HepG2 (cell line): ENCODE data around the gene CHST3. TPM values are rescaled to one million over a fixed set of nuclear protein-coding genes. Genes with fewer than 3 reads are reported as not detected.
A peak's percentile ranks its signal among the peaks of the same experiment; 100 is the strongest.
"Not testable (repeated sequence)": the region's sequence is repeated elsewhere in the genome, so short reads cannot be mapped to it uniquely, and the experiment has no call there.

Source experiments
- ATAC-seq: fragments of 200-7000 bp; cut with Tn5 transposase; 3 replicates; pipeline ENCODE4 v1.9.1; 2020; ENCODE audit warnings: mild to moderate bottlenecking, moderate library complexity
- BruUV-seq: library from RNA; stranded (reverse); fragments of 400-500 nt; replicated peaks from 2 replicates; lab custom pipeline; 2021; lab: Mats Ljungman, UMichigan
- CTCF ChIA-PET: fragments of 300-600 bp; formaldehyde crosslinking; extraction: SDS; loops from one replicate; lab custom pipeline; 2021; ENCODE audit warnings: low total read pairs, inconsistent platforms, low intra/inter-chr PET ratio; lab: Yijun Ruan, JAX
- POLR2A ChIA-PET: fragments of 350-600 bp; sonication (Branson Sonifier 250); formaldehyde crosslinking; loops from one replicate; lab custom pipeline; 2020; ENCODE audit warnings: antibody characterized with exemption, inconsistent platforms; lab: Yijun Ruan, JAX
- DNase-seq: peaks from one replicate; pipeline ENCODE4 v3.0.0-alpha.2; 2015; ENCODE audit warnings: low spot score
- FAIRE-seq: peaks from 3 replicates; lab custom pipeline; 2011; peaks lifted over from hg19 to GRCh38; lab: Jason Lieb, UNC
- H2AFZ ChIP-seq: one replicate; pipeline ENCODE4 v1.6.1; 2011; ENCODE audit warnings: low read length, inconsistent platforms
- H3K27ac ChIP-seq: fragments of 300-600 bp; 3 replicates; pipeline ENCODE4 v1.8.0; 2011; ENCODE audit warnings: mixed run types, mild to moderate bottlenecking, mixed read lengths, low read length, inconsistent platforms; ENCODE audit not compliant: insufficient read depth; ENCODE audit errors: extremely low read length
- H3K27me3 ChIP-seq, 2 experiments: fragments of 200-600 bp in 1 of 2; 2 replicates in 1 of 2; 3 replicates in 1 of 2; pipeline versions ENCODE4 v1.6.0 to v1.8.0; 2011; ENCODE audit warnings: low read length in 2 of 2, mild to moderate bottlenecking in 2 of 2, moderate library complexity in 2 of 2, inconsistent platforms in 1 of 2; ENCODE audit not compliant: insufficient read depth in 2 of 2, control insufficient read depth in 1 of 2
- H3K36me3 ChIP-seq, 2 experiments: fragments of 200-600 bp in 1 of 2; replicated peaks in 1 of 2; 2 replicates in 1 of 2; 3 replicates in 1 of 2; pipeline versions ENCODE4 v1.5.1 to v1.8.0; 2011; ENCODE audit warnings: low read length in 2 of 2, inconsistent platforms in 1 of 2; ENCODE audit not compliant: insufficient read depth in 2 of 2, control insufficient read depth in 1 of 2
- H3K4me1 ChIP-seq: 2 replicates; pipeline ENCODE4 v1.5.1; 2012; ENCODE audit warnings: low read length, inconsistent platforms; ENCODE audit not compliant: insufficient read depth
- H3K4me2 ChIP-seq: 2 replicates; pipeline ENCODE4 v1.6.0; 2011; ENCODE audit warnings: low read depth, low read length, inconsistent platforms
- H3K4me3 ChIP-seq, 3 experiments: fragments of 200-600 bp in 1 of 3; sonication (generic), shearing (Covaris generic) in 1 of 3; replicated peaks in 1 of 3; 2 replicates each; pipeline ENCODE4 v1.5.1; 2011 to 2016; ENCODE audit warnings: low read length in 3 of 3, inconsistent platforms in 2 of 3, low read depth in 2 of 3, mild to moderate bottlenecking in 2 of 3, control low read depth in 1 of 3, mixed read lengths in 1 of 3; ENCODE audit not compliant: insufficient read depth in 1 of 3
- H3K79me2 ChIP-seq: one replicate; pipeline ENCODE4 v1.6.1; 2011; ENCODE audit warnings: low read length, inconsistent platforms; ENCODE audit not compliant: insufficient read depth
- H3K9ac ChIP-seq: 2 replicates; pipeline ENCODE4 v1.6.0; 2011; ENCODE audit warnings: mild to moderate bottlenecking, low read depth, low read length, inconsistent platforms; ENCODE audit not compliant: insufficient read depth
- H3K9me3 ChIP-seq: 2 replicates; pipeline ENCODE4 v1.5.1; 2012; ENCODE audit warnings: mild to moderate bottlenecking, low read length
- H4K20me1 ChIP-seq: 2 replicates; pipeline ENCODE4 v1.6.0; 2011; ENCODE audit warnings: inconsistent platforms, mild to moderate bottlenecking, low read length, moderate library complexity; ENCODE audit not compliant: insufficient read depth
- HMG20A ChIP-seq: IDR thresholded peaks from 2 replicates; pipeline ENCODE4 v1.6.1; 2016; ENCODE audit warnings: borderline replicate concordance
- MNT ChIP-seq: fragments of 450-650 bp; IDR thresholded peaks from 2 replicates; pipeline ENCODE4 v1.6.1; 2016
- WGBS: methylation state at CpG from one replicate; pipeline ENCODE4 v1.1.6; 2017; ENCODE audit warnings: low lambda C conversion rate; 5-methylcytosine and 5-hydroxymethylcytosine counted together
- in situ Hi-C: cut with HindIII; loops from 2 replicates; pipeline ENCODE4 v1.10.0; 2017; ENCODE audit warnings: low pct_unique_long_range_greater_than_20kb; ENCODE audit not compliant: extremely low pct_ligation_motif_present
- intact Hi-C: fragments of 100-400 bp; cut with micrococcal nuclease; formaldehyde crosslinking; loops from one replicate; pipeline ENCODE4 v1.10.0; 2022; ENCODE audit not compliant: unreplicated experiment
- polyA plus RNA-seq, 8 experiments: library from polyadenylated mRNA; depleted of rRNA in 3 of 8; stranded (reverse) in 7 of 8; unstranded in 1 of 8; fragments of >200 nt; fragmentation: Illumina TruSeq in 4 of 8; extraction: Trizol in 4 of 8; gene quantifications; 2 replicates each; pipeline versions ENCODE4 v1.2.1 to v1.2.3, GENCODE V29; 2011 to 2016; ENCODE audit warnings: low read depth in 4 of 8, missing spikeins in 1 of 8, mixed read lengths in 1 of 8; ENCODE audit not compliant: insufficient read depth in 1 of 8
- total RNA-seq, 5 experiments: library from RNA; depleted of rRNA; stranded (reverse); fragments of >200 nt; fragmentation: Illumina TruSeq; extraction: Trizol; gene quantifications; 2 replicates each; pipeline ENCODE4 v1.2.3, GENCODE V29; 2016; ENCODE audit warnings: low read depth in 1 of 5
- TF ChIP-seq, protein P1 (sequence below): sonication (generic); formaldehyde crosslinking; IDR thresholded peaks from 2 replicates; pipeline ENCODE4 v1.4.0; 2020; ENCODE audit warnings: missing genetic modification reagents, borderline replicate concordance
- TF ChIP-seq, protein P2 (sequence below): IDR thresholded peaks from 2 replicates; pipeline ENCODE4 v1.6.1; 2012; ENCODE audit warnings: inconsistent platforms

The CHST3 gene
- total and polyA plus RNA-seq, 2 of the 13 experiments (the other 11 are each of a cell fraction or from before 2014, with no cell fraction given): 7.2 to 18.7 TPM

- TF ChIP-seq, protein P1, sequence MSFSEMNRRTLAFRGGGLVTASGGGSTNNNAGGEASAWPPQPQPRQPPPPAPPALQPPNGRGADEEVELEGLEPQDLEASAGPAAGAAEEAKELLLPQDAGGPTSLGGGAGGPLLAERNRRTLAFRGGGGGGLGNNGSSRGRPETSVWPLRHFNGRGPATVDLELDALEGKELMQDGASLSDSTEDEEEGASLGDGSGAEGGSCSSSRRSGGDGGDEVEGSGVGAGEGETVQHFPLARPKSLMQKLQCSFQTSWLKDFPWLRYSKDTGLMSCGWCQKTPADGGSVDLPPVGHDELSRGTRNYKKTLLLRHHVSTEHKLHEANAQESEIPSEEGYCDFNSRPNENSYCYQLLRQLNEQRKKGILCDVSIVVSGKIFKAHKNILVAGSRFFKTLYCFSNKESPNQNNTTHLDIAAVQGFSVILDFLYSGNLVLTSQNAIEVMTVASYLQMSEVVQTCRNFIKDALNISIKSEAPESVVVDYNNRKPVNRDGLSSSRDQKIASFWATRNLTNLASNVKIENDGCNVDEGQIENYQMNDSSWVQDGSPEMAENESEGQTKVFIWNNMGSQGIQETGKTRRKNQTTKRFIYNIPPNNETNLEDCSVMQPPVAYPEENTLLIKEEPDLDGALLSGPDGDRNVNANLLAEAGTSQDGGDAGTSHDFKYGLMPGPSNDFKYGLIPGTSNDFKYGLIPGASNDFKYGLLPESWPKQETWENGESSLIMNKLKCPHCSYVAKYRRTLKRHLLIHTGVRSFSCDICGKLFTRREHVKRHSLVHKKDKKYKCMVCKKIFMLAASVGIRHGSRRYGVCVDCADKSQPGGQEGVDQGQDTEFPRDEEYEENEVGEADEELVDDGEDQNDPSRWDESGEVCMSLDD (CRISPR knock-in tag): no peak
- TF ChIP-seq, protein P2, sequence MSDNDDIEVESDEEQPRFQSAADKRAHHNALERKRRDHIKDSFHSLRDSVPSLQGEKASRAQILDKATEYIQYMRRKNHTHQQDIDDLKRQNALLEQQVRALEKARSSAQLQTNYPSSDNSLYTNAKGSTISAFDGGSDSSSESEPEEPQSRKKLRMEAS: no peak
Measured at GRCh38 chr10:71916827-71917226, 47.4 kb upstream of the CHST3 start (continued).

DNA sequence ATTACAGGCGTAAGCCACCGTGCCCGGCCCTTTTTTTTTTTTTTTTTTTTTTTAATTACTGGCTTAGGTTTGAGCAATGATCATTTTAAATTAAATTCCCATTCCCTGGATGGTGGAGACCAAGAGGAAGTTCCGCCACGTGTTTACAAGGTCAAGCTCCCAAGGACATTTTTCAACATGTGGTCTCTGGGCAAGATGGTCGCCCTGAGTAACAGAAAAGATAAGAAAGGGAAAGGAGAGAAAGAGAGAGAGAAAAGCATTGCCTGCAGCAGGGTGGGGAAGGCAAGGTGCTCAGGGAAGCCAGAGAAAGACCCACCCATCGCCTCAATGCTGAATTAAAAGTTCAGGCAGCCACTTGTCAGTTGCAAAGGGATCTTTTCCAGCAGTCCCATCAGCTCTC is 45.2 kb upstream of the CHST3 start:
- intact Hi-C loops: no loop called here
- H2AFZ ChIP-seq: no peak overlapping the region
- in situ Hi-C loops: no loop called here
- peak; percentile 52; the same call in 1 of the 2 replicates for TF ChIP-seq MNT
- TF ChIP-seq HMG20A (CRISPR knock-in tag): no peak
- TF ChIP-seq, all 625 proteins: peak for 1
- H3K9me3 ChIP-seq: no peaks in the 10 kb centered on the region
- no peak overlapping the region for H3K4me3 ChIP-seq
- WGBS: 62% methylated on average over 7 of the region's 7 CpGs
- ChIA-PET POLR2A (interaction anchor here (1.1 kb wide), 1 partner anchor 21 kb away, joined by 4 read pairs; no protein-coding TSS in a partner anchor), CTCF (no interaction called here)
- ATAC-seq: no peak
- no peak overlapping the region for H3K9ac ChIP-seq
- no peak for FAIRE-seq
- H3K27me3 ChIP-seq: no peaks in the 10 kb centered on the region; a peak in 2 of 5 replicates
- H3K27ac ChIP-seq: no peak overlapping the region
- BruUV-seq: no TSS peak
- H3K36me3 ChIP-seq: no peaks in the 10 kb centered on the region
- no peak for DNase-seq
- H3K79me2 ChIP-seq: no peaks in the 10 kb centered on the region
- H4K20me1 ChIP-seq: no peaks in the 10 kb centered on the region
- H3K4me2 ChIP-seq: no peak overlapping the region
- peaks cover 45% of the 10 kb centered on the region for H3K4me1 ChIP-seq

DNA sequence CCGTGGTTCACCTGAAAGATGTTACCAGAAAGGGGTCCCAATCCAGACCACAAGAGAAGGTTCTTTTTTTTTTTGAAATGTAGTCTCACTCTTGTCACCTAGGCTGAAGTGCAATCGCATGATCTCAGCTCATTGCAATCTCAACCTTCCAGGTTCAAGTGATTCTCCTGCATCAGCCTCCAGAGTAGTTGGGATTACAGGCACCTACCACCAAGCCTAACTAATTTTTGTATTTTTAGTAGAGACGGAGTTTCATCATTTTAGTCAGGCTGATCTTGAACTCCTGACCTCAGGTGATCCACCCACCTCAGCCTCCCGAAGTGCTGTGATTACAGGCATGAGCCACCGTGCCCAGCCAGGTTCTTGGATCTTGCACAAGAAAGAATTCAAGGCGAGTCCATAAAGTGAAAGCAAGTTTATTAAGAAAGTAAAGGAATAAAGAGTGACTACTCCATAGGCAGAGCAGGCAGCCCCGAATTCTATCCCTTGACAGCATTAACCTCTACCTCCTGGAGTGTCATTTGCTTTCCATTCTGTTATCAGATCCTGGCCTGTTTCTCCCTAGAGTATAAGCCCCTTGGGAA is 44.1 kb upstream of the CHST3 start:
- H3K4me3 ChIP-seq: peak overlapping the region in 2 of 3 experiments; percentile 23 to 28; a peak in 3 of 6 replicates
- H3K27me3 ChIP-seq, intact Hi-C loops, ATAC-seq, in situ Hi-C loops, CTCF ChIA-PET, H3K27ac ChIP-seq, H4K20me1 ChIP-seq, H3K9me3 ChIP-seq, FAIRE-seq, BruUV-seq, POLR2A ChIA-PET, DNase-seq, H3K36me3 ChIP-seq, H3K9ac ChIP-seq, H3K79me2 ChIP-seq, H2AFZ ChIP-seq: not testable (repeated sequence)
- H3K4me1 ChIP-seq: peaks cover 45% of the 10 kb centered on the region
- WGBS: 20% methylated on average over 7 of the region's 7 CpGs
- peak overlapping the region; percentile 66 for H3K4me2 ChIP-seq
